B cell (primary cell): ENCODE data around the gene LSM4. TPM values are rescaled to one million over a fixed set of nuclear protein-coding genes. Genes with fewer than 3 reads are reported as not detected.
A peak's percentile ranks its signal among the peaks of the same experiment; 100 is the strongest.

ENCODE experiments used
- ATAC-seq: fragments of 200-7000 bp; cut with Tn5 transposase; one replicate; pipeline ENCODE4 v1.10.0; 2021; ENCODE audit warnings: low read depth, mild to moderate bottlenecking, moderate number of reproducible peaks, moderate library complexity
- CTCF ChIA-PET: fragments of 350-600 bp; sonication (Branson Sonifier 250); formaldehyde crosslinking; loops from one replicate; lab custom pipeline; 2021; ENCODE audit warnings: antibody characterized with exemption, inconsistent platforms; lab: Charles Lee
- POLR2A ChIA-PET: fragments of 350-600 bp; sonication (Branson Sonifier 250); formaldehyde crosslinking; loops from one replicate; lab custom pipeline; 2021; ENCODE audit warnings: antibody characterized with exemption; lab: Charles Lee
- DNase-seq: peaks from one replicate; pipeline ENCODE4 v3.0.0; 2013
- H2AFZ ChIP-seq: 2 replicates; pipeline ENCODE4 v1.6.1; 2012; ENCODE audit warnings: mild to moderate bottlenecking, low read depth, low read length; ENCODE audit not compliant: insufficient read depth, poor library complexity, severe bottlenecking
- H3K27ac ChIP-seq, 2 donors: 1 replicate in 1 of 2; 2 replicates in 1 of 2; pipeline ENCODE4 v1.5.1; 2012 to 2013; ENCODE audit warnings: low read length in 2 of 2, mild to moderate bottlenecking in 2 of 2, moderate library complexity in 1 of 2
- H3K27me3 ChIP-seq, 4 experiments: fragments of 200-600 bp in 1 of 4; sonication (generic) in 1 of 4; replicated peaks in 1 of 4; 1 replicate in 2 of 4; 2 replicates in 2 of 4; pipeline versions ENCODE4 v1.6.1 to v1.7.0; 2013 to 2016; ENCODE audit warnings: low read length in 3 of 4, mild to moderate bottlenecking in 2 of 4, mixed read lengths in 1 of 4, moderate library complexity in 1 of 4; ENCODE audit not compliant: insufficient read depth in 4 of 4, control insufficient read depth in 3 of 4; ENCODE audit errors: control extremely low read depth in 1 of 4
- H3K36me3 ChIP-seq, 2 experiments: replicated peaks in 1 of 2; 1 replicate in 1 of 2; 2 replicates in 1 of 2; pipeline versions ENCODE4 v1.6.1 to v1.7.1; 2013; ENCODE audit warnings: low read length in 1 of 2; ENCODE audit not compliant: insufficient read depth in 2 of 2, control insufficient read depth in 1 of 2; ENCODE audit errors: control extremely low read depth in 1 of 2, extremely low read depth in 1 of 2
- H3K4me1 ChIP-seq, 2 donors: fragments of 200-600 bp in 1 of 2; sonication (generic) in 1 of 2; 1 replicate in 1 of 2; 2 replicates in 1 of 2; pipeline versions ENCODE4 v1.5.1 to v1.6.1; 2013 to 2017; ENCODE audit warnings: low read length in 2 of 2; ENCODE audit not compliant: control insufficient read depth in 2 of 2, insufficient read depth in 2 of 2
- H3K4me2 ChIP-seq: replicated peaks from 2 replicates; pipeline ENCODE3; 2012; ENCODE audit warnings: mild to moderate bottlenecking, low read depth, low read length; ENCODE audit not compliant: poor library complexity, severe bottlenecking
- H3K4me3 ChIP-seq, 5 experiments: fragments of 200-600 bp in 1 of 5; sonication (generic) in 1 of 5; 1 replicate in 3 of 5; 2 replicates in 2 of 5; pipeline versions ENCODE4 v1.5.1 to v1.7.0; 2011 to 2016; ENCODE audit warnings: low read length in 4 of 5, mild to moderate bottlenecking in 4 of 5, low read depth in 2 of 5, control low read depth in 1 of 5, moderate library complexity in 1 of 5; ENCODE audit not compliant: insufficient read depth in 1 of 5; ENCODE audit errors: control extremely low read depth in 1 of 5, extremely low read depth in 1 of 5
- H3K79me2 ChIP-seq: fragments of 200-600 bp; sonication (generic); one replicate; pipeline ENCODE4 v1.6.0; 2016; ENCODE audit warnings: low read length; ENCODE audit not compliant: control insufficient read depth, insufficient read depth
- H3K9ac ChIP-seq: fragments of 200-600 bp; sonication (generic); 2 replicates; pipeline ENCODE4 v1.6.1; 2017; ENCODE audit warnings: mild to moderate bottlenecking, low read length, moderate library complexity
- H3K9me3 ChIP-seq, 3 donors: one replicate each; pipeline versions ENCODE4 v1.6.1 to v1.7.1; 2013; ENCODE audit warnings: low read length in 2 of 3; ENCODE audit not compliant: control insufficient read depth in 2 of 3, insufficient read depth in 1 of 3; ENCODE audit errors: control extremely low read depth in 1 of 3
- H4K20me1 ChIP-seq: 2 replicates; pipeline ENCODE4 v1.6.0; 2012; ENCODE audit warnings: mild to moderate bottlenecking, low read length; ENCODE audit not compliant: insufficient read depth, control insufficient read depth, poor library complexity, severe bottlenecking
- H3K27ac Mint-ChIP-seq: one replicate; pipeline ENCODE4 v1.8.0; 2021; ENCODE audit warnings: mixed read lengths
- H3K27me3 Mint-ChIP-seq: one replicate; pipeline ENCODE4 v1.8.0; 2021; ENCODE audit warnings: mixed read lengths
- H3K4me1 Mint-ChIP-seq: one replicate; pipeline ENCODE4 v1.8.0; 2021; ENCODE audit warnings: mixed read lengths
- H3K4me3 Mint-ChIP-seq: one replicate; pipeline ENCODE4 v1.8.0; 2021; ENCODE audit warnings: mixed read lengths
- H3K9me3 Mint-ChIP-seq: one replicate; pipeline ENCODE4 v1.8.0; 2022; ENCODE audit warnings: mixed read lengths; ENCODE audit not compliant: insufficient read depth
- EZH2 ChIP-seq: IDR thresholded peaks from 2 replicates; pipeline ENCODE4 v1.6.1; 2012; ENCODE audit warnings: borderline replicate concordance, low read depth, mild to moderate bottlenecking, moderate library complexity, low read length; ENCODE audit not compliant: insufficient read depth, poor library complexity, severe bottlenecking
- WGBS: methylation state at CpG from one replicate; pipeline ENCODE4 v1.1.5; 2013; ENCODE audit warnings: missing lambda C conversion rate; ENCODE audit not compliant: insufficient coverage; 5-methylcytosine and 5-hydroxymethylcytosine counted together
- intact Hi-C: fragments of 100-400 bp; cut with micrococcal nuclease; formaldehyde crosslinking; loops from one replicate; pipeline ENCODE4 v1.10.0; 2022
- polyA plus RNA-seq: library from polyadenylated mRNA; depleted of rRNA; stranded (reverse); fragments of >200 nt; gene quantifications from 2 replicates; pipeline ENCODE4 v1.2.3, GENCODE V29; 2012
- total RNA-seq, 2 donors: library from RNA; stranded (reverse); fragments of 120-200 nt in 1 of 2; gene quantifications; 1 replicate in 1 of 2; 2 replicates in 1 of 2; pipeline versions ENCODE4 v1.2.3 to v1.2.4, GENCODE V29; 2013 to 2022
- TF ChIP-seq, protein P1 (sequence below): fragments of 200-600 bp; IDR thresholded peaks from one replicate; pipeline ENCODE4 v1.8.0; 2022; ENCODE audit warnings: antibody characterized with exemption, mild to moderate bottlenecking

Gene LSM4
- total and polyA plus RNA-seq, 2 donors (not counting 1 experiment from before 2014, with no cell fraction given) = 66.3 to 86.1 TPM

DNA sequence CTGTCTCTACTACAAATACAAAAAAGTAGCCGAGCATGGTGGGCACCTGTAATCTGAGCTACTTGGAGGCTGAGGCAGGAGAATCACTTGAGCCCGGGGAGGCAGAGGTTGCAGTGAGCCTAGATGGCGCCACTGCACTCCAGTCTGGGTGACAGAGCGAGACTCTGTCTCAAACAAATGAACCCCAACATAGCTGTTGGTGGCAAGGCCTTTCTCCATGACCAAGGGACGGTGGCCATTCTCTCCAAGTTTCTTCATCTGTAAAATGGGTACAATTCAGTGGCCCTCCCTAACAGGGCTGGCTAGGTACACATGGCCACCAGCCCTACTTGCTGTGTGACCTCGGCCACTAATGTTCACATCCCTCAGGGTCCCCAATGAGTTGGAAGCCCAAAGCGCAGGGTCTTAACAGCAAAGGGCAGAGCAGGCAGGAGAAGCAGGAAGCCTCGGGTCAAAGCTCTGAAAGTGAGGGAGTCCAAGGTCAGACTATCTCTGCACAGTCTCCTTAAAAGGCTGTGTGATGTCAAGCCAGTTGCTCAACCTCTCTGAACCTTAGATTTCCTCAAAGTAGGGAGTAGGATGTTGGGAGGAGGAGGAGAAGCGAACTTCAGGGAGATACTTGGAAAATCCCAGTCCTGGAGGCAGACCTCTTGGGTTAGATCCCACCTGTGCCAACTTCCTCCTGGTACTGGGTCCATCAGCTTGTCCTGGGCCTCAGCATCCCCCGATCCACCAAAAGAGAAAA, 44.2 kb downstream of the LSM4 start:
- 80% methylated on average over 9 of the region's 10 CpGs for WGBS
- peak overlapping the region; percentile 97 for H3K4me3 Mint-ChIP-seq
- H3K4me1 Mint-ChIP-seq = peaks cover 50% of the 10 kb centered on the region
- POLR2A ChIA-PET = interaction anchor here (0.5 to 7.2 kb wide), 18 partner anchors 9 to 316 kb away, joined by 3 to 318 read pairs (median 8); partner anchors contain the start of genes LSM4, MPV17L2 and RAB3A
- ATAC-seq (no peak), DNase-seq (peak; percentile 77)
- Histone ChIP-seq H3K4me1 (peaks cover 21 to 48% of the 10 kb centered on the region in 2 donors), H4K20me1 (peaks cover 74% of the 10 kb centered on the region), H3K27ac (peak overlapping the region; percentile 99 to 100), H3K79me2 (peaks cover 73% of the 10 kb centered on the region), H3K27me3 (no peaks in the 10 kb centered on the region), H3K36me3 (peaks cover 0 to 41% of the 10 kb centered on the region in 2 experiments), H3K9ac (peak overlapping the region; percentile 100), H3K4me2 (peak overlapping the region; percentile 89), H2AFZ (no peak overlapping the region), H3K4me3 (peak overlapping the region; percentile 58 to 98 (median 94)), H3K9me3 (no peaks in the 10 kb centered on the region)
- no peaks in the 10 kb centered on the region for H3K27me3 Mint-ChIP-seq
- intact Hi-C loops = loop anchor here (1.0 to 2.0 kb wide), 5 partner anchors 27 to 132 kb away; partner anchors contain the start of gene LSM4
- no peak for TF ChIP-seq EZH2
- TF ChIP-seq, protein P1, sequence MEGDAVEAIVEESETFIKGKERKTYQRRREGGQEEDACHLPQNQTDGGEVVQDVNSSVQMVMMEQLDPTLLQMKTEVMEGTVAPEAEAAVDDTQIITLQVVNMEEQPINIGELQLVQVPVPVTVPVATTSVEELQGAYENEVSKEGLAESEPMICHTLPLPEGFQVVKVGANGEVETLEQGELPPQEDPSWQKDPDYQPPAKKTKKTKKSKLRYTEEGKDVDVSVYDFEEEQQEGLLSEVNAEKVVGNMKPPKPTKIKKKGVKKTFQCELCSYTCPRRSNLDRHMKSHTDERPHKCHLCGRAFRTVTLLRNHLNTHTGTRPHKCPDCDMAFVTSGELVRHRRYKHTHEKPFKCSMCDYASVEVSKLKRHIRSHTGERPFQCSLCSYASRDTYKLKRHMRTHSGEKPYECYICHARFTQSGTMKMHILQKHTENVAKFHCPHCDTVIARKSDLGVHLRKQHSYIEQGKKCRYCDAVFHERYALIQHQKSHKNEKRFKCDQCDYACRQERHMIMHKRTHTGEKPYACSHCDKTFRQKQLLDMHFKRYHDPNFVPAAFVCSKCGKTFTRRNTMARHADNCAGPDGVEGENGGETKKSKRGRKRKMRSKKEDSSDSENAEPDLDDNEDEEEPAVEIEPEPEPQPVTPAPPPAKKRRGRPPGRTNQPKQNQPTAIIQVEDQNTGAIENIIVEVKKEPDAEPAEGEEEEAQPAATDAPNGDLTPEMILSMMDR = peak; percentile 43
- CTCF ChIA-PET = interaction anchor here (0.9 to 6.8 kb wide), 33 partner anchors 9 to 348 kb away, joined by 3 to 259 read pairs (median 9); partner anchors contain the start of genes IFI30, LSM4, MPV17L2 and PGPEP1
- H3K27ac Mint-ChIP-seq = peak overlapping the region; percentile 97
- no peaks in the 10 kb centered on the region for H3K9me3 Mint-ChIP-seq
